ENCODE data around the gene SPDYE2. TPM values are rescaled to one million over a fixed set of nuclear protein-coding genes. Genes with fewer than 3 reads are reported as not detected.
A peak's percentile ranks its signal among the peaks of the same experiment; 100 is the strongest.
"Not testable (repeated sequence)": the region's sequence is repeated elsewhere in the genome, so short reads cannot be mapped to it uniquely, and the experiment has no call there.

Gene SPDYE2
- polyA plus RNA-seq, 4 donors = 0.04 to 2.9 TPM; not detected in 2

GRCh38 chr7:102606848-102607247, 55.8 kb downstream of the SPDYE2 start:
- WGBS, 3 donors = no CpG with 5 or more reads among the region's 5 CpGs
- not testable (repeated sequence) for H3K36me3 ChIP-seq (ENCODE audit: control insufficient read depth in 3 of 3, insufficient read depth in 2 of 3, low read depth in 1 of 3, low read length in 3 of 3); H3K27ac ChIP-seq (ENCODE audit: low read depth in 1 of 3, low read length in 2 of 3); H3K4me3 ChIP-seq (ENCODE audit: low read depth in 1 of 3, low read length in 3 of 3); DNase-seq; H3K27me3 ChIP-seq (ENCODE audit: control insufficient read depth in 3 of 3, insufficient read depth in 3 of 3, low read length in 3 of 3); FAIRE-seq; H3K9me3 ChIP-seq (ENCODE audit: control insufficient read depth in 2 of 2, insufficient read depth in 1 of 2, low read depth in 1 of 2, low read length in 1 of 2); H3K4me1 ChIP-seq (ENCODE audit: control insufficient read depth in 3 of 3, insufficient read depth in 2 of 3, low read depth in 1 of 3, low read length in 2 of 3)

- not testable (repeated sequence) for H3K27me3 ChIP-seq (ENCODE audit: control insufficient read depth in 3 of 3, insufficient read depth in 3 of 3, low read length in 3 of 3); FAIRE-seq; H3K4me1 ChIP-seq (ENCODE audit: control insufficient read depth in 3 of 3, insufficient read depth in 2 of 3, low read depth in 1 of 3, low read length in 2 of 3); H3K4me3 ChIP-seq (ENCODE audit: low read depth in 1 of 3, low read length in 3 of 3); H3K27ac ChIP-seq (ENCODE audit: low read depth in 1 of 3, low read length in 2 of 3); H3K9me3 ChIP-seq (ENCODE audit: control insufficient read depth in 2 of 2, insufficient read depth in 1 of 2, low read depth in 1 of 2, low read length in 1 of 2); DNase-seq; H3K36me3 ChIP-seq (ENCODE audit: control insufficient read depth in 3 of 3, insufficient read depth in 2 of 3, low read depth in 1 of 3, low read length in 3 of 3)
- 73 to 92% (median 80%) methylated on average over 5 to 6 of the region's 10 CpGs for WGBS, 3 donors
Observed at GRCh38 chr7:102609734-102610133, 58.7 kb downstream of the SPDYE2 start.

GRCh38 chr7:102610441-102610840, 59.4 kb downstream of the SPDYE2 start:
- not testable (repeated sequence) for H3K36me3 ChIP-seq (ENCODE audit: control insufficient read depth in 3 of 3, insufficient read depth in 2 of 3, low read depth in 1 of 3, low read length in 3 of 3); H3K9me3 ChIP-seq (ENCODE audit: control insufficient read depth in 2 of 2, insufficient read depth in 1 of 2, low read depth in 1 of 2, low read length in 1 of 2); H3K27ac ChIP-seq (ENCODE audit: low read depth in 1 of 3, low read length in 2 of 3); H3K4me1 ChIP-seq (ENCODE audit: control insufficient read depth in 3 of 3, insufficient read depth in 2 of 3, low read depth in 1 of 3, low read length in 2 of 3); FAIRE-seq; DNase-seq; H3K4me3 ChIP-seq (ENCODE audit: low read depth in 1 of 3, low read length in 3 of 3); H3K27me3 ChIP-seq (ENCODE audit: control insufficient read depth in 3 of 3, insufficient read depth in 3 of 3, low read length in 3 of 3)
- no CpG with 5 or more reads among the region's 7 CpGs for WGBS, 3 donors

- H3K27me3 ChIP-seq (ENCODE audit: control insufficient read depth in 3 of 3, insufficient read depth in 3 of 3, low read length in 3 of 3); H3K4me1 ChIP-seq (ENCODE audit: control insufficient read depth in 3 of 3, insufficient read depth in 2 of 3, low read depth in 1 of 3, low read length in 2 of 3); H3K4me3 ChIP-seq (ENCODE audit: low read depth in 1 of 3, low read length in 3 of 3); FAIRE-seq; H3K9me3 ChIP-seq (ENCODE audit: control insufficient read depth in 2 of 2, insufficient read depth in 1 of 2, low read depth in 1 of 2, low read length in 1 of 2); H3K36me3 ChIP-seq (ENCODE audit: control insufficient read depth in 3 of 3, insufficient read depth in 2 of 3, low read depth in 1 of 3, low read length in 3 of 3); H3K27ac ChIP-seq (ENCODE audit: low read depth in 1 of 3, low read length in 2 of 3); DNase-seq: not testable (repeated sequence)
- no CpG with 5 or more reads among the region's 30 CpGs for WGBS, 3 donors
Observed at GRCh38 chr7:102611013-102611674, 60.1 kb downstream of the SPDYE2 start.

- H3K27ac ChIP-seq (ENCODE audit: low read depth in 1 of 3, low read length in 2 of 3) = peak overlapping the region in 1 of 3 donors; percentile 36
- peak; percentile 0 to 15 for DNase-seq
- FAIRE-seq; H3K4me3 ChIP-seq (ENCODE audit: low read depth in 1 of 3, low read length in 3 of 3); H3K9me3 ChIP-seq (ENCODE audit: control insufficient read depth in 2 of 2, insufficient read depth in 1 of 2, low read depth in 1 of 2, low read length in 1 of 2); H3K27me3 ChIP-seq (ENCODE audit: control insufficient read depth in 3 of 3, insufficient read depth in 3 of 3, low read length in 3 of 3); H3K36me3 ChIP-seq (ENCODE audit: control insufficient read depth in 3 of 3, insufficient read depth in 2 of 3, low read depth in 1 of 3, low read length in 3 of 3); H3K4me1 ChIP-seq (ENCODE audit: control insufficient read depth in 3 of 3, insufficient read depth in 2 of 3, low read depth in 1 of 3, low read length in 2 of 3): not testable (repeated sequence)
- 41 to 58% (median 43%) methylated on average over 6 to 7 of the region's 10 CpGs for WGBS, 3 donors
Observed at GRCh38 chr7:102611675-102612325, 60.8 kb downstream of the SPDYE2 start.

Other genes starting within 250 kb of the SPDYE2 start
- 1 to 10 TPM in 1 of 4 donors, under 1 TPM in 1, not detected in 2; 0.09 to 3.3 TPM for gene SPDYE6, start 194.8 kb upstream of the SPDYE2 start, polyA plus RNA-seq
- 10 to 100 TPM; 17.5 to 28.1 (median 20.1) TPM for gene PRKRIP1, start 154.9 kb upstream of the SPDYE2 start, polyA plus RNA-seq
- gene ORAI2, start 117.7 kb upstream of the SPDYE2 start, polyA plus RNA-seq = 1 to 10 TPM in 3 of 4 donors, under 1 TPM in 1; 0.89 to 8.8 (median 5.4) TPM
- 10 to 100 TPM in 1 of 4 donors, 1 to 10 TPM in 3; 6.7 to 10.1 (median 8.9) TPM for gene ALKBH4, start 86.4 kb upstream of the SPDYE2 start, polyA plus RNA-seq
- 10 to 100 TPM in 3 of 4 donors, 1 to 10 TPM in 1; 8.6 to 17.4 (median 13.5) TPM for gene LRWD1, start 86.2 kb upstream of the SPDYE2 start, polyA plus RNA-seq
- 100 to 1,000 TPM in 2 of 4 donors, 10 to 100 TPM in 2; 51.4 to 169 (median 110) TPM for gene POLR2J, start 72.3 kb upstream of the SPDYE2 start, polyA plus RNA-seq
- 10 to 100 TPM; 14.2 to 58.4 (median 35.7) TPM for gene RASA4B, start 33.4 kb upstream of the SPDYE2 start, polyA plus RNA-seq
- 10 to 100 TPM in 2 of 4 donors, 1 to 10 TPM in 2; 5.8 to 15.4 (median 10.8) TPM for gene UPK3BL2, start 7.5 kb upstream of the SPDYE2 start, polyA plus RNA-seq
- 10 to 100 TPM; 31.6 to 63.0 (median 41.8) TPM for gene POLR2J3, start 21.4 kb downstream of the SPDYE2 start, polyA plus RNA-seq
- 10 to 100 TPM; 24.2 to 31.1 (median 27.2) TPM for gene RASA4, start 65.5 kb downstream of the SPDYE2 start, polyA plus RNA-seq
- 10 to 100 TPM; 21.3 to 84.0 (median 54.3) TPM for gene UPK3BL1, start 91.6 kb downstream of the SPDYE2 start, polyA plus RNA-seq
- 1 to 10 TPM in 1 of 4 donors, not detected in 3; 1.3 TPM for gene SPDYE2B, start 99.1 kb downstream of the SPDYE2 start, polyA plus RNA-seq
- gene POLR2J2, start 120.4 kb downstream of the SPDYE2 start, polyA plus RNA-seq = 1 to 10 TPM; 1.1 to 7.8 (median 1.5) TPM
- 1 to 10 TPM; 5.4 to 7.5 (median 6.1) TPM for gene FAM185A, start 197.8 kb downstream of the SPDYE2 start, polyA plus RNA-seq

Measured in small intestine (tissue), 7 donors.